GM21528 (cell line): Measurements from ENCODE around the gene NUDT7.

Source experiments
- ATAC-seq: cut with Tn5 transposase; IDR thresholded peaks from one replicate; pipeline ENCODE4 v1.9.1; 2021; ENCODE audit warnings: mild to moderate bottlenecking, moderate library complexity; ENCODE audit not compliant: unreplicated experiment, low FRiP score

NUDT7 gene

GRCh38 chr16:77723108-77723514, 797 bp downstream of the NUDT7 start:
- ATAC-seq: peak; percentile 20

DNA sequence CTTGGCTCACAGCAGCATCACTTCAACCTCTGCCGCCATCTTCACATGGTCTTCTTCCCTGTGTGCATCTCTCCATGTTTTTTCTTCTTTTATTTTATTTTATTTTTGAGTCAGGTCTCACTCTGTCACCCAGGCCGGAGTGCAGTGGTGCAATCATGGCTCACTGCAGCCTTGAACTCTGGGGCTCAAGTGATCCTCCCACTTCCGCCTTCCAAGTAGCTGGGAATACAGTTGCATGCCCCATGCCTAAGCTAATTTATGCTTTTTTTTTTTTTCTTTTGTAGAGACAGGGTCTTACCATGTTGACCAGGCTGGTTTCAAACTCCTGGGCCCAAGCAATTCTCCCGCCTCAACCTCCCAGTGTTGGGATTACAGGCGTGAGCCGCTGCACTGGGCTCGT, 1.9 kb downstream of the NUDT7 start:
- no peak for ATAC-seq

DNA sequence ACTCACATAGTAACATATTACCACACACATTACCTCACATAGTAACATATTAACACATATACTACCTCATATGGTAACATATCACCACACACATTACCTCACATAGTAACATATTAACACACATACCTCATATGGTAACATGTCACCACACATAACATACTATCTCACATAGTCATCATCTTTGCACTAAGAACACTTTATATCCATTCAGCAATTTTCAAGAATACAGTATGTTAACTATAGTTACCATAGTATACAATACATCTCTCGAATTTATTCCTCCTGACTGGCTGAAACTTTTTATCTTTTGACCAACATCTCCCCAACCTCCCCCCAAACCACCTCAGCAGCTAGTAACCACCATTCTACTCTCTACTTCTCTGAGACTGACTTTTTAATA, 7.6 kb downstream of the NUDT7 start:
- no peak for ATAC-seq

GRCh38 chr16:77732241-77732946, 10.1 kb downstream of the NUDT7 start:
- ATAC-seq: no peak

DNA sequence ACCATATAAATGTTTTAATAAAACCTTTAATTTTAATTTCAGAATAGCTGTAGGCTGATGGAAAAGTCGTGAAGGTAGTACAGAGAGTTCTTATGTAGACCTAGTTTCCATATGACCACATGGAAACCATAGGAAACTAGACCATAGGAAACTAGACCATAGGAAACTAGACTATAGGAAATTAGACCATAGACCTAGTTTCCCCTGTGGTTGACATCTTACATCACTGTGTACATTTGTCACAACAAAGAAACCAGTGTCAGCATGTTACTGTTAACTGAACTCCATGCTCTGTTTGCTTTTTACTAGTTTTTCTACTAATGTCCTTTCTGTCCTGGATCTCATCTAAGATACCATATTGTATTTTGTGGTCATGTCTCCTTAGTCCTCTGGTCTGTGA, 14.6 kb downstream of the NUDT7 start:
- peak; percentile 61 for ATAC-seq

DNA sequence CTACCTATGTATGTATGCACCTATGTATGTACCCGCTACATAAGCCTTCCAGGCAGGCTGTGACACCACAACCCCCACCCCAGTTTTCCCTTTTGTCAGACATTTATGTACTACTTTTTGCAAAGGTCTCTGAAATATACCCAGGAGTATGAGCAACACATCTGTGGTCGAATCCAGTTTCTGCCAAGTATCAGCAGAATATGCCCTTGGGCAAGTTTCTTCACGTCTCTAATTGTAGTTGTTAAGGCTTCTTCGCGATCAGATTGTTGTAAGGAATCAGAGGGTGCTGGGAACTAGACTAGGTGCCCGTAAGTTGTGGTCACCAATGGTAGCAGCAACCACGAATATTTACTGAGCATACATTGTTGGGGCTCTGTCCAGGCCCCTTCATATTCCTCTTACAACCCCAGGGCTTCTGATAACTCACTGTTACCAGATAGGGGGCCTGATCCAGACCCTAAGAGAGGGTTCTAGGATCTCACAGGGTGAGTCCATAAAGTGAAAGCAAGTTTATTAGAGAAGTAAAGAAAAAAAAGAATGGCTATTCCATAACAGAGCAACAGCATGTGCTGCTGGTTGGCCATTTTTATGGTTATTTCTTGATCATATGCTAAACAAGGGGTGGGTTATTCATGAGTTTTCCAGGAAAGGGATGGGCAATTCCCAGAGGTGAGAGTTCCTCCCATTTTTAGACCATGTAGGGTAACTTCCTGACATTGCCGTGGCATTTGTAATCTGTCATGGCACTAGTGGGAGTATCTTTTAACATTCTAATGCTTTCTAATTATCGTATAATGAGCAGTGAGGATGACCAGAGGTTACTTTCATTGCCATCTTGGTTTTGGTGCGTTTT, 16.6 kb downstream of the NUDT7 start:
- ATAC-seq: no peak

- ATAC-seq: no peak
These were observed 17.2 kb downstream of the NUDT7 start for GRCh38 chr16:77739559-77739892.

GRCh38 chr16:77744141-77744540, 21.8 kb downstream of the NUDT7 start:
- ATAC-seq: no peak

DNA sequence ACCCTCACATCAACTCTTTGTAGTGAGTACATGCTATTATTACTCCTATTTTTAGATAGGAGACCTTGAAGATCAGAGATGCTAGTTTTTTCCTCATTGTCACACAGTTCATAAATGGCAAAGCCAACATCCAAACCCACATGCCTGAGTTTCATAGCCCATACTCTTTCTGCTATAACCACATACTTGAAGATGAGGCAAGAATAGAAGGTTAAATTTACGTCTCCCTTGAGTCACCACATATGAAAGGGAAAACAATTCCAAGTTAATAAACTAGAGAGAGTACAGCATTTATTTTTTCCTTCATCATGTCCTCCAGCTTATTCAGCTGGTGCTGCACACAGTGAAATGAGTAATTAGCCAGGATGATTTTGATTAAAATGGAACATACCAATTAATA, 23.7 kb downstream of the NUDT7 start:
- no peak for ATAC-seq

- no peak for ATAC-seq
These were observed 26.2 kb downstream of the NUDT7 start for GRCh38 chr16:77748421-77749005.

- ATAC-seq: no peak
These were observed 27.1 kb downstream of the NUDT7 start for GRCh38 chr16:77749415-77749814.

DNA sequence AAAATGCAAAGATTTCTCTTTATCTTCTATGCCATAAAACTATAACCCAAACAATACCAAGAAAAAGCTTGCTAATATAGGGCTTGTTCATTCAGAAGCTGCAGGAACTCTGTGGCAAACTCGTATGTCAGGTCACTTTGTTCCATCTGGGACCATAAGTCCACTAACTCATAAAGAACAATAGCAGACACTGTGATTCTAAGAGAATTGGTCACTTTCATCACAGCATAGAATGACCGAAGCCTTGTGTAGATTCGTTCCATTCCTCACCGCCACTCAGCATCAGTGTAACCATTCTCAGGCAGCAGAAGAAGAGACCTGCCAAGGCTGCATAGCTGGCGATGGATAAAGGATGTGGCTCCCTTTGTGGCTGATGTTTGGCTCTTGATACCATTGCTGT, 35.7 kb downstream of the NUDT7 start:
- ATAC-seq: no peak

- no peak for ATAC-seq
These were observed 36.2 kb downstream of the NUDT7 start for GRCh38 chr16:77758508-77758907.

DNA sequence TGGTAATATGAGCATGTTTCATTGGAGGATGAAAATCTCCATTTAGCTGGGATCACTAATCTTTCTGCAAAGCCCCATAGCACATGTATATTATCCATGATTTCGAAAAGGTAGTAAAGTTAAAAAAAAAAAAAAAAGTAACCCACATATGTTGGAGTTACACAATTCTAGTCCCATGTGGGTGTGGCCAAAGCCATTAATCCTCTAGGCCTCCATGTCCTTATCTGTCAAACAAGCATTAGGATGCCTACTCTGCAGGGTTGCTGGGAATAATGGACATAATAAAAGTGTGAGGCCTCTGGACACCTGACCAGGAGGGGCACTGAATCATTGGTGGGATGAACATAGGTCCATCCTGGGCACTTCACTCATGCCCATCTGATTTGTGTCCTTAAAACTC, 36.9 kb downstream of the NUDT7 start:
- no peak for ATAC-seq

GRCh38 chr16:77759821-77760220, 37.5 kb downstream of the NUDT7 start:
- ATAC-seq: no peak

DNA sequence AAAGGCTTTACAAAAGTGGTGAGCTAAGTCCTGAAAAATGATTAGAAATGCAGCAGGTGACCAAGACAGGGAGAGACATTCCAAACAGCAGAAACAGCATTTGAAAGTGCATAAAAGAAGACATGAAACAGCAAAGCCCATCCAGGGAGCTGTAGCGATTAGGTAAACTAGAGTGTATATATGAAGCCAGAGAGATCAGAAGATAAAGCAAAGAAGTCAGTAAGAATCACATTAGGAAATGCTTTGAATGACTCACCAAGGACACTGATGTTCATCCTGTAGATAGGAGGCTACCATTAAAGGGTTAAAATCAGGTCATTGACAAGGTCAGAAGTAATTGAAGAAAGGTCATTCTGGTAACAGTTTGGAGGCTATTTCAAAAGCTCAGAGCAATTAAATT, 38.5 kb downstream of the NUDT7 start:
- no peak for ATAC-seq

GRCh38 chr16:77761204-77761603, 38.9 kb downstream of the NUDT7 start:
- ATAC-seq: no peak

DNA sequence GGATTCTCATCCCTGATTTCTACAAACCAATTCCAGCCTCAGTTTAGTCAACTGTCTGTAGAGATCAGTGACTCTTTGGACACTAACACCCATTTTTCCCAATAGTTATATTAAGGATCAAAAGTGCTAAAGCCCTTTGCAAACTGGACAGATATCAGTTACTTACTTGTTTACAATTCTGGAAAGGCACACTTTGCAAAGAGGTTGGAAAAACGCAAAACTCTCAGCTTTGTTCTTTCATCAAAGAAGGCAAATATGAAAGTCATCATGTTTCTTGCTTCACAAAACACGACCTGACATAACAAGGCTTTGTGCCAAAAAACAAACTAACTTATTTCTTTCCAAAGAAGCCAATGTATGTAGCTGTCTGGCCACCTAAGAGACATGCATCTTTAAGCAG, 39.9 kb downstream of the NUDT7 start:
- no peak for ATAC-seq

DNA sequence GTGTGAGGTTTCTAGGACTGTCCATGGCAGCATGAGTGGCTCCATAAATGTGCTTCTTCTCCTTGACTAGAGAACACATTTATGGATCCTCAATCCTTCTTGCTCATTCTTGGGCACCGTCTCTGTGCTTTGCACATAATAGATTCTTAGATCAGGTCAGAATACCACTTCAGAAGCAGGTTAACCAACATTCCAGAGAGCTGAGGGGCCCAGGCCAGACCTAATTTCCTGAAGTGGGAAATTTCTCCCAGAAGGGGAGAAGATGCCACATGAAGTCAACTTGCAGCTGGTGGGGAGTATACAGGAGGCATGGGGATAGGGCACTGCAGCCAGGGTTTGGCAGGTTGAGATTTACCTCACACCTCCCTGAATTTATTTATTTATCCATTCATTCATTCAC, 41.7 kb downstream of the NUDT7 start:
- ATAC-seq: no peak

DNA sequence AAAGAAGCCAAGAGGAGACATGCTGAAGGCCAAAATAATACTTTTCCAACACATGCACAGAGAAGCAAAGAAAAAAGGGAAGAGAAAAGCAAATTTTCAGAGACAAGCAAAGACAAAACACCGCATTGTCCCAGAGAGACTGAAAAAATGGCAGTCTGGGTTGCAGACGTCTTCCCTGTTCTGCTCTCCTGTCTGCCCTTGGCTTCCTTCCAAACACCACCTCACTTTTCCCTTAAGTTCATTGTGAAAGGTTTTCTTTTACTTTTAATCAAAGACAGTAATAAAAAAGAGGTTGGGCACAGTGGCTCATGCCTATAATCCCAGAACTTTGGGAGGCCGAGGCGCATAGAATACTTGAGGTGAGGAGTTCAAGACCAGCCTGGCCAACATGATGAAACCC, 44.9 kb downstream of the NUDT7 start:
- no peak for ATAC-seq

GRCh38 chr16:77767826-77768225, 45.5 kb downstream of the NUDT7 start:
- no peak for ATAC-seq
